Transverse colon (tissue), 3 donors: ENCODE results near the gene NFAT5.

Source experiments
- POLR2A ChIP-seq: fragments of 450-650 bp; IDR thresholded peaks from one replicate; pipeline ENCODE4 v1.6.1; 2016; ENCODE audit warnings: antibody characterized with exemption, mild to moderate bottlenecking, moderate library complexity
- TF ChIP-seq, protein P1 (sequence below), 5 experiments: fragments of 200-600 bp in 3 of 5; fragments of 450-650 bp in 2 of 5; sonication (generic) in 3 of 5; IDR thresholded peaks; 1 replicate in 2 of 5; 2 replicates in 3 of 5; pipeline ENCODE4 v1.5.1; 2016 to 2017; ENCODE audit warnings: antibody characterized with exemption in 5 of 5, inconsistent platforms in 3 of 5, mild to moderate bottlenecking in 2 of 5, moderate library complexity in 1 of 5

DNA sequence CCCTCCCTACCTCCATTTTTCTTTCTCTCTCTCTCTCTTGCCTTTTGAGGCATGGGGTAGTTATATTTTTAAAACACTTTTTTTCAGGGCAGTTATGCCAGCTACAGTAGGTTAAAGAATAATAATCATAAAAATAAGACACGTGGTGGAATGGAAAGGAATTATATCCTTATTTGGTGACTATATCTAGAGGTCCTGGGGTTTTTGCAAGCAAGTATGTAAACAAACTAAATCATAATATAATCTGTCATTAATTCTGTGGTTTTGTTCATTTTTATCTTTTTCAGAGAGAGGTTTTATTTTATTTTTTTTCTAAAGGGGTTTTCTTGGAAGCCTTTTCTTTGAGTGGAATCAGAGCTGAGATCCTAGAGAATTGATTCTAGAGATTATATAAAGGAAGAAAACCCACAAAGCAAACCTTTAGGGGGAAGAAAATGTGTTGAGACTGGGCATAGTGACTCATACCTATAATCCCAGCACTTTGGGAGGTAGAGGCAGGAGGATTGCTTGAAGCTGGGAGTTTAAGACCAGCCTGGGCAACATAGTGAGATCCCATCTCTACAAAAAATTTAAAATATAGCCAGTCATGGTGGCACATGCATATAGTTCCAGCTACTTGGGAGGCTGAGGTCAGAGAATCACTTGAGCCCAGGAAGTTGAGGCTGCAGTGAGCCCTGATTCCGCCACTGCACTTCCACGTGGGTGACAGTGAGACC lies 107.4 kb downstream of the NFAT5 start:
- TF ChIP-seq, protein P1, sequence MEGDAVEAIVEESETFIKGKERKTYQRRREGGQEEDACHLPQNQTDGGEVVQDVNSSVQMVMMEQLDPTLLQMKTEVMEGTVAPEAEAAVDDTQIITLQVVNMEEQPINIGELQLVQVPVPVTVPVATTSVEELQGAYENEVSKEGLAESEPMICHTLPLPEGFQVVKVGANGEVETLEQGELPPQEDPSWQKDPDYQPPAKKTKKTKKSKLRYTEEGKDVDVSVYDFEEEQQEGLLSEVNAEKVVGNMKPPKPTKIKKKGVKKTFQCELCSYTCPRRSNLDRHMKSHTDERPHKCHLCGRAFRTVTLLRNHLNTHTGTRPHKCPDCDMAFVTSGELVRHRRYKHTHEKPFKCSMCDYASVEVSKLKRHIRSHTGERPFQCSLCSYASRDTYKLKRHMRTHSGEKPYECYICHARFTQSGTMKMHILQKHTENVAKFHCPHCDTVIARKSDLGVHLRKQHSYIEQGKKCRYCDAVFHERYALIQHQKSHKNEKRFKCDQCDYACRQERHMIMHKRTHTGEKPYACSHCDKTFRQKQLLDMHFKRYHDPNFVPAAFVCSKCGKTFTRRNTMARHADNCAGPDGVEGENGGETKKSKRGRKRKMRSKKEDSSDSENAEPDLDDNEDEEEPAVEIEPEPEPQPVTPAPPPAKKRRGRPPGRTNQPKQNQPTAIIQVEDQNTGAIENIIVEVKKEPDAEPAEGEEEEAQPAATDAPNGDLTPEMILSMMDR (IDR thresholded peaks at IDR 0.05), result no peak
- no peak for TF ChIP-seq POLR2A
